B cell (primary cell): ENCODE data around the gene CCDC63. TPM values are rescaled to one million over a fixed set of nuclear protein-coding genes. Genes with fewer than 3 reads are reported as not detected.

Source experiments
- ATAC-seq: fragments of 200-7000 bp; cut with Tn5 transposase; one replicate; pipeline ENCODE4 v1.10.0; 2021; ENCODE audit warnings: low read depth, mild to moderate bottlenecking, moderate number of reproducible peaks, moderate library complexity
- CTCF ChIA-PET: fragments of 350-600 bp; sonication (Branson Sonifier 250); formaldehyde crosslinking; loops from one replicate; lab custom pipeline; 2021; ENCODE audit warnings: antibody characterized with exemption, inconsistent platforms; lab: Charles Lee
- POLR2A ChIA-PET: fragments of 350-600 bp; sonication (Branson Sonifier 250); formaldehyde crosslinking; loops from one replicate; lab custom pipeline; 2021; ENCODE audit warnings: antibody characterized with exemption; lab: Charles Lee
- DNase-seq: peaks from one replicate; pipeline ENCODE4 v3.0.0; 2013
- H2AFZ ChIP-seq: 2 replicates; pipeline ENCODE4 v1.6.1; 2012; ENCODE audit warnings: mild to moderate bottlenecking, low read depth, low read length; ENCODE audit not compliant: insufficient read depth, poor library complexity, severe bottlenecking
- H3K27ac ChIP-seq, 2 donors: 1 replicate in 1 of 2; 2 replicates in 1 of 2; pipeline ENCODE4 v1.5.1; 2012 to 2013; ENCODE audit warnings: low read length in 2 of 2, mild to moderate bottlenecking in 2 of 2, moderate library complexity in 1 of 2
- H3K27me3 ChIP-seq, 4 experiments: fragments of 200-600 bp in 1 of 4; sonication (generic) in 1 of 4; replicated peaks in 1 of 4; 1 replicate in 2 of 4; 2 replicates in 2 of 4; pipeline versions ENCODE4 v1.6.1 to v1.7.0; 2013 to 2016; ENCODE audit warnings: low read length in 3 of 4, mild to moderate bottlenecking in 2 of 4, mixed read lengths in 1 of 4, moderate library complexity in 1 of 4; ENCODE audit not compliant: insufficient read depth in 4 of 4, control insufficient read depth in 3 of 4; ENCODE audit errors: control extremely low read depth in 1 of 4
- H3K36me3 ChIP-seq, 2 experiments: replicated peaks in 1 of 2; 1 replicate in 1 of 2; 2 replicates in 1 of 2; pipeline versions ENCODE4 v1.6.1 to v1.7.1; 2013; ENCODE audit warnings: low read length in 1 of 2; ENCODE audit not compliant: insufficient read depth in 2 of 2, control insufficient read depth in 1 of 2; ENCODE audit errors: control extremely low read depth in 1 of 2, extremely low read depth in 1 of 2
- H3K4me1 ChIP-seq, 2 donors: fragments of 200-600 bp in 1 of 2; sonication (generic) in 1 of 2; 1 replicate in 1 of 2; 2 replicates in 1 of 2; pipeline versions ENCODE4 v1.5.1 to v1.6.1; 2013 to 2017; ENCODE audit warnings: low read length in 2 of 2; ENCODE audit not compliant: control insufficient read depth in 2 of 2, insufficient read depth in 2 of 2
- H3K4me2 ChIP-seq: replicated peaks from 2 replicates; pipeline ENCODE3; 2012; ENCODE audit warnings: mild to moderate bottlenecking, low read depth, low read length; ENCODE audit not compliant: poor library complexity, severe bottlenecking
- H3K4me3 ChIP-seq, 5 experiments: fragments of 200-600 bp in 1 of 5; sonication (generic) in 1 of 5; 1 replicate in 3 of 5; 2 replicates in 2 of 5; pipeline versions ENCODE4 v1.5.1 to v1.7.0; 2011 to 2016; ENCODE audit warnings: low read length in 4 of 5, mild to moderate bottlenecking in 4 of 5, low read depth in 2 of 5, control low read depth in 1 of 5, moderate library complexity in 1 of 5; ENCODE audit not compliant: insufficient read depth in 1 of 5; ENCODE audit errors: control extremely low read depth in 1 of 5, extremely low read depth in 1 of 5
- H3K79me2 ChIP-seq: fragments of 200-600 bp; sonication (generic); one replicate; pipeline ENCODE4 v1.6.0; 2016; ENCODE audit warnings: low read length; ENCODE audit not compliant: control insufficient read depth, insufficient read depth
- H3K9ac ChIP-seq: fragments of 200-600 bp; sonication (generic); 2 replicates; pipeline ENCODE4 v1.6.1; 2017; ENCODE audit warnings: mild to moderate bottlenecking, low read length, moderate library complexity
- H3K9me3 ChIP-seq, 3 donors: one replicate each; pipeline versions ENCODE4 v1.6.1 to v1.7.1; 2013; ENCODE audit warnings: low read length in 2 of 3; ENCODE audit not compliant: control insufficient read depth in 2 of 3, insufficient read depth in 1 of 3; ENCODE audit errors: control extremely low read depth in 1 of 3
- H4K20me1 ChIP-seq: 2 replicates; pipeline ENCODE4 v1.6.0; 2012; ENCODE audit warnings: mild to moderate bottlenecking, low read length; ENCODE audit not compliant: insufficient read depth, control insufficient read depth, poor library complexity, severe bottlenecking
- H3K27ac Mint-ChIP-seq: one replicate; pipeline ENCODE4 v1.8.0; 2021; ENCODE audit warnings: mixed read lengths
- H3K27me3 Mint-ChIP-seq: one replicate; pipeline ENCODE4 v1.8.0; 2021; ENCODE audit warnings: mixed read lengths
- H3K4me1 Mint-ChIP-seq: one replicate; pipeline ENCODE4 v1.8.0; 2021; ENCODE audit warnings: mixed read lengths
- H3K4me3 Mint-ChIP-seq: one replicate; pipeline ENCODE4 v1.8.0; 2021; ENCODE audit warnings: mixed read lengths
- H3K9me3 Mint-ChIP-seq: one replicate; pipeline ENCODE4 v1.8.0; 2022; ENCODE audit warnings: mixed read lengths; ENCODE audit not compliant: insufficient read depth
- EZH2 ChIP-seq: IDR thresholded peaks from 2 replicates; pipeline ENCODE4 v1.6.1; 2012; ENCODE audit warnings: borderline replicate concordance, low read depth, mild to moderate bottlenecking, moderate library complexity, low read length; ENCODE audit not compliant: insufficient read depth, poor library complexity, severe bottlenecking
- WGBS: methylation state at CpG from one replicate; pipeline ENCODE4 v1.1.5; 2013; ENCODE audit warnings: missing lambda C conversion rate; ENCODE audit not compliant: insufficient coverage; 5-methylcytosine and 5-hydroxymethylcytosine counted together
- intact Hi-C: fragments of 100-400 bp; cut with micrococcal nuclease; formaldehyde crosslinking; loops from one replicate; pipeline ENCODE4 v1.10.0; 2022
- polyA plus RNA-seq: library from polyadenylated mRNA; depleted of rRNA; stranded (reverse); fragments of >200 nt; gene quantifications from 2 replicates; pipeline ENCODE4 v1.2.3, GENCODE V29; 2012
- total RNA-seq, 2 donors: library from RNA; stranded (reverse); fragments of 120-200 nt in 1 of 2; gene quantifications; 1 replicate in 1 of 2; 2 replicates in 1 of 2; pipeline versions ENCODE4 v1.2.3 to v1.2.4, GENCODE V29; 2013 to 2022
- TF ChIP-seq, protein P1 (sequence below): fragments of 200-600 bp; IDR thresholded peaks from one replicate; pipeline ENCODE4 v1.8.0; 2022; ENCODE audit warnings: antibody characterized with exemption, mild to moderate bottlenecking

CCDC63 gene
- total and polyA plus RNA-seq, 2 donors (not counting 1 experiment from before 2014, with no cell fraction given): not detected

DNA sequence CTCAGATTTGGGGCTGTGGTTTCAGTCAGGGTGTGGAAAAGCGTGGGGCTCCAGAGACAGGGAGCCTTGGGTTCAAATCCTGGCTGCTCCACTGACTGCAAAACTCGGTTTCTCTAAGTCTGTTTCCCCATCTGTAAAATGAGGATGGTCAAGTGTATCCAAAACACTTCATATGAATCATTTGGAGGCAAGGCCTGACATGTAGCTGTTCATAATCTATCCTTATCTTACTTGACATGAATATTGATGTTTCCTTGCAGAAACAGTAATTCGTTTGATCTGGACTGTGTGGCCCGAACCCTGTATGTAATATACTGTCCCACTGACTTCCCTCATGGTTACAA lies 1.5 kb upstream of the CCDC63 start:
- intact Hi-C loops: no loop called here
- H3K4me3 Mint-ChIP-seq: no peak overlapping the region
- H3K27ac Mint-ChIP-seq: no peak overlapping the region
- 93% methylated on average over 3 of the region's 4 CpGs for WGBS
- Histone ChIP-seq H3K4me2 (no peak overlapping the region), H3K27ac (no peak overlapping the region), H3K4me3 (no peak overlapping the region), H3K9ac (no peak overlapping the region), H3K4me1 (peaks cover 4 to 14% of the 10 kb centered on the region in 2 donors), H4K20me1 (no peaks in the 10 kb centered on the region), H2AFZ (no peak overlapping the region), H3K79me2 (no peaks in the 10 kb centered on the region), H3K27me3 (peaks cover 0 to 11% (median 3%) of the 10 kb centered on the region in 4 experiments), H3K9me3 (peaks cover 0 to 4% (median 0%) of the 10 kb centered on the region in 3 donors), H3K36me3 (no peaks in the 10 kb centered on the region)
- H3K27me3 Mint-ChIP-seq: peaks cover 9% of the 10 kb centered on the region
- no peak for ATAC-seq
- TF ChIP-seq, protein P1, sequence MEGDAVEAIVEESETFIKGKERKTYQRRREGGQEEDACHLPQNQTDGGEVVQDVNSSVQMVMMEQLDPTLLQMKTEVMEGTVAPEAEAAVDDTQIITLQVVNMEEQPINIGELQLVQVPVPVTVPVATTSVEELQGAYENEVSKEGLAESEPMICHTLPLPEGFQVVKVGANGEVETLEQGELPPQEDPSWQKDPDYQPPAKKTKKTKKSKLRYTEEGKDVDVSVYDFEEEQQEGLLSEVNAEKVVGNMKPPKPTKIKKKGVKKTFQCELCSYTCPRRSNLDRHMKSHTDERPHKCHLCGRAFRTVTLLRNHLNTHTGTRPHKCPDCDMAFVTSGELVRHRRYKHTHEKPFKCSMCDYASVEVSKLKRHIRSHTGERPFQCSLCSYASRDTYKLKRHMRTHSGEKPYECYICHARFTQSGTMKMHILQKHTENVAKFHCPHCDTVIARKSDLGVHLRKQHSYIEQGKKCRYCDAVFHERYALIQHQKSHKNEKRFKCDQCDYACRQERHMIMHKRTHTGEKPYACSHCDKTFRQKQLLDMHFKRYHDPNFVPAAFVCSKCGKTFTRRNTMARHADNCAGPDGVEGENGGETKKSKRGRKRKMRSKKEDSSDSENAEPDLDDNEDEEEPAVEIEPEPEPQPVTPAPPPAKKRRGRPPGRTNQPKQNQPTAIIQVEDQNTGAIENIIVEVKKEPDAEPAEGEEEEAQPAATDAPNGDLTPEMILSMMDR: no peak
- no peak for TF ChIP-seq EZH2
- POLR2A ChIA-PET: no interaction called here
- no peaks in the 10 kb centered on the region for H3K9me3 Mint-ChIP-seq
- CTCF ChIA-PET: interaction anchor here (0.9 to 1.5 kb wide), 2 partner anchors 19 to 97 kb away, joined by 3 to 5 read pairs; no protein-coding TSS in a partner anchor
- peaks cover 10% of the 10 kb centered on the region for H3K4me1 Mint-ChIP-seq
- DNase-seq: no peak

DNA sequence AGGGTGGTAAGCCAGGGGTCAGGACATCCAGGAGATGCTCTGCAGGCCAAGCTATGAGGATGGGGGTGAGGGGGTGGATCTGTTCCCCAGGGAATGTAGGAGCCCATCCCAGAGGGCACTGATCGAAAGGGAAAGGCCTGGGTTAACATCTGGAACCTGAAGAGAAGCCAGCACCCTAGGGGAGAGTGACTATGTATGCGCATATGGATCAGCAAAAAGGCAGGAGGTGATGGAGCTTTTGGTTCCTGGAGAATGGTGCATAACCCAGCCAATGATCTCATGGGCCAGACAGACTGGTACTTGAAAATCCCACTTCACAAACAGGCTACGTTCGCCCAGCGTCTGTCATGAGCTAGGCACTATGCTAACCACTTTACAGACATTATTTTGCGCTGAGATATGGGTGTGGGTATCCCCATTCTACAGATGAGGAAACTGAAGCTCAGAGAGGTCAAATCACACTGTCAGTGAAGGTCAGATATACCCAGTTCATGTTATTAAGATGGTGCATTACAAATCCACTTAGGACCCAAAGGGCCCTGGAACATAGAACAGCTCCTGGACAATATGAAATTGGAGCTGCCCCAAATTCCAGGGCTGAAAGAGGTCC lies 1.6 kb downstream of the CCDC63 start:
- H3K4me2 ChIP-seq: no peak overlapping the region
- no peak overlapping the region for H3K27ac Mint-ChIP-seq
- H3K9ac ChIP-seq: no peak overlapping the region
- POLR2A ChIA-PET: interaction anchor here (0.6 kb wide), 1 partner anchor 19 kb away, joined by 4 read pairs; no protein-coding TSS in a partner anchor
- peaks cover 10% of the 10 kb centered on the region for H3K4me1 Mint-ChIP-seq
- no peak overlapping the region for H3K4me3 ChIP-seq
- H3K36me3 ChIP-seq: no peaks in the 10 kb centered on the region
- no peak for DNase-seq
- H3K27ac ChIP-seq: no peak overlapping the region
- H3K4me1 ChIP-seq: peaks cover 4 to 14% of the 10 kb centered on the region in 2 donors
- H3K4me3 Mint-ChIP-seq: no peak overlapping the region
- H4K20me1 ChIP-seq: no peaks in the 10 kb centered on the region
- no peak for ATAC-seq
- peaks cover 19% of the 10 kb centered on the region for H3K27me3 Mint-ChIP-seq
- H3K79me2 ChIP-seq: no peaks in the 10 kb centered on the region
- CTCF ChIA-PET: interaction anchor here (0.6 to 1.5 kb wide), 5 partner anchors 22 to 560 kb away, joined by 3 to 5 read pairs (median 3); no protein-coding TSS in a partner anchor
- TF ChIP-seq, protein P1: no peak
- no peak for TF ChIP-seq EZH2
- peaks cover 0 to 4% (median 0%) of the 10 kb centered on the region in 3 donors for H3K9me3 ChIP-seq
- intact Hi-C loops: no loop called here
- no peaks in the 10 kb centered on the region for H3K9me3 Mint-ChIP-seq
- WGBS: 90% methylated on average over 4 of the region's 6 CpGs
- H2AFZ ChIP-seq: no peak overlapping the region
- peaks cover 0 to 13% (median 5%) of the 10 kb centered on the region in 4 experiments for H3K27me3 ChIP-seq
